ENCODE measurements around the gene ATG14.
"Not testable (repeated sequence)": the region's sequence is repeated elsewhere in the genome, so short reads cannot be mapped to it uniquely, and the experiment has no call there.

ATG14 gene, protein sequence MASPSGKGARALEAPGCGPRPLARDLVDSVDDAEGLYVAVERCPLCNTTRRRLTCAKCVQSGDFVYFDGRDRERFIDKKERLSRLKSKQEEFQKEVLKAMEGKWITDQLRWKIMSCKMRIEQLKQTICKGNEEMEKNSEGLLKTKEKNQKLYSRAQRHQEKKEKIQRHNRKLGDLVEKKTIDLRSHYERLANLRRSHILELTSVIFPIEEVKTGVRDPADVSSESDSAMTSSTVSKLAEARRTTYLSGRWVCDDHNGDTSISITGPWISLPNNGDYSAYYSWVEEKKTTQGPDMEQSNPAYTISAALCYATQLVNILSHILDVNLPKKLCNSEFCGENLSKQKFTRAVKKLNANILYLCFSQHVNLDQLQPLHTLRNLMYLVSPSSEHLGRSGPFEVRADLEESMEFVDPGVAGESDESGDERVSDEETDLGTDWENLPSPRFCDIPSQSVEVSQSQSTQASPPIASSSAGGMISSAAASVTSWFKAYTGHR

DNA sequence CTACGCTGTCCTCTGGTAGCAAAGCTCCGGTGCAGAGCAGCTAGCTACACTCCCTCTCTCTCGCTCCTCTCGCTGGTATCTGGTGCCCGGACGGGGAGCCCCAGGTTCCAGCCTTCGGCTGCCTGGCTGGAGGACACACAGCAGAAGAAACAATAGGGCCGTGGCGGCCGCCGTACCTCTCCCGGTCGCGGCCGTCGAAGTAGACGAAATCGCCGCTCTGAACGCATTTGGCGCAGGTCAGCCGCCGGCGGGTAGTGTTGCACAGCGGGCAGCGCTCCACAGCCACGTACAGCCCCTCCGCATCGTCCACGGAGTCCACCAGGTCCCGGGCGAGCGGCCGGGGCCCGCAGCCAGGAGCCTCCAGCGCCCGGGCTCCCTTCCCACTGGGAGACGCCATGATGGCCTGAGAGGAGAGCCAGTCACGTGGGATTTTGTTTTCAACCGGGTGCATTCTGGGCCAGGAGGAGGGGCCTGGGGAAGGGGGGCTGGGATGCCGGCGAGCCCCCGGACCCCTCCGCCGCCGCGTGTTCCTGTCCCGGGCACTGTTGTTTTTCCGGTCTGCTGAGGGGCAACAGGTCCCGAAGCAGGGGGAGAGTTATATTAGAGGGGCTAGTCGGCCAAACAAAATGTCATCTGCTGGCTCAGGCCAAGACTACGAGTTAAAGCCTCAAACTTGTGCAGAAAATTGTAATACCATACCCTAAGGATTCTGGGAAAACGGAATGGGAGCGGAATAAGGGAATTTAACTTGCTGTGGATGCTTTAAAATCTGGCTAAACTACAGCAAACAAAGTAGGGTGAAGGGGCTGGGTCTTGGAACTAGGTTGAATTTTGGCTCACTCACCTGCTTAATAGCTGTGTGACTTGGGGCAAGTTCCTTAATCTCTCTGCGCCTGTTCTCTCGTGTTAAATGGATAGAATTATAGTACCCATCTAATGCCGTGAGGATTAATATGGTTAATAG lies at the start of gene ATG14:
ATG14 (minus strand) TSS at position 405 of the 964 bp plus-strand sequence; CDS start at position 397, 8 bp downstream.
- FAIRE-seq (no peak), DNase-seq (ENCODE audit: insufficient read length, low spot score) (peak; percentile 65)
- TF ChIP-seq, protein P1, sequence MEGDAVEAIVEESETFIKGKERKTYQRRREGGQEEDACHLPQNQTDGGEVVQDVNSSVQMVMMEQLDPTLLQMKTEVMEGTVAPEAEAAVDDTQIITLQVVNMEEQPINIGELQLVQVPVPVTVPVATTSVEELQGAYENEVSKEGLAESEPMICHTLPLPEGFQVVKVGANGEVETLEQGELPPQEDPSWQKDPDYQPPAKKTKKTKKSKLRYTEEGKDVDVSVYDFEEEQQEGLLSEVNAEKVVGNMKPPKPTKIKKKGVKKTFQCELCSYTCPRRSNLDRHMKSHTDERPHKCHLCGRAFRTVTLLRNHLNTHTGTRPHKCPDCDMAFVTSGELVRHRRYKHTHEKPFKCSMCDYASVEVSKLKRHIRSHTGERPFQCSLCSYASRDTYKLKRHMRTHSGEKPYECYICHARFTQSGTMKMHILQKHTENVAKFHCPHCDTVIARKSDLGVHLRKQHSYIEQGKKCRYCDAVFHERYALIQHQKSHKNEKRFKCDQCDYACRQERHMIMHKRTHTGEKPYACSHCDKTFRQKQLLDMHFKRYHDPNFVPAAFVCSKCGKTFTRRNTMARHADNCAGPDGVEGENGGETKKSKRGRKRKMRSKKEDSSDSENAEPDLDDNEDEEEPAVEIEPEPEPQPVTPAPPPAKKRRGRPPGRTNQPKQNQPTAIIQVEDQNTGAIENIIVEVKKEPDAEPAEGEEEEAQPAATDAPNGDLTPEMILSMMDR (IDR thresholded peaks at IDR 0.05; ENCODE audit: insufficient read depth, missing control alignments) = no peak

- DNase-seq (ENCODE audit: insufficient read length, low spot score) (no peak), FAIRE-seq (no peak)
- TF ChIP-seq, protein P1 (IDR thresholded peaks at IDR 0.05; ENCODE audit: insufficient read depth, missing control alignments) = no peak
These were observed 47.3 kb upstream of the ATG14 start for GRCh38 chr14:55458800-55459515.

GRCh38 chr14:55457496-55457895 lies 45.9 kb upstream of the ATG14 start:
- FAIRE-seq (no peak), DNase-seq (ENCODE audit: insufficient read length, low spot score) (no peak)
- TF ChIP-seq, protein P1 (IDR thresholded peaks at IDR 0.05; ENCODE audit: insufficient read depth, missing control alignments) = no peak

- not testable (repeated sequence) for DNase-seq (ENCODE audit: insufficient read length, low spot score); FAIRE-seq
These were observed 44.8 kb upstream of the ATG14 start for GRCh38 chr14:55456411-55456810.

DNA sequence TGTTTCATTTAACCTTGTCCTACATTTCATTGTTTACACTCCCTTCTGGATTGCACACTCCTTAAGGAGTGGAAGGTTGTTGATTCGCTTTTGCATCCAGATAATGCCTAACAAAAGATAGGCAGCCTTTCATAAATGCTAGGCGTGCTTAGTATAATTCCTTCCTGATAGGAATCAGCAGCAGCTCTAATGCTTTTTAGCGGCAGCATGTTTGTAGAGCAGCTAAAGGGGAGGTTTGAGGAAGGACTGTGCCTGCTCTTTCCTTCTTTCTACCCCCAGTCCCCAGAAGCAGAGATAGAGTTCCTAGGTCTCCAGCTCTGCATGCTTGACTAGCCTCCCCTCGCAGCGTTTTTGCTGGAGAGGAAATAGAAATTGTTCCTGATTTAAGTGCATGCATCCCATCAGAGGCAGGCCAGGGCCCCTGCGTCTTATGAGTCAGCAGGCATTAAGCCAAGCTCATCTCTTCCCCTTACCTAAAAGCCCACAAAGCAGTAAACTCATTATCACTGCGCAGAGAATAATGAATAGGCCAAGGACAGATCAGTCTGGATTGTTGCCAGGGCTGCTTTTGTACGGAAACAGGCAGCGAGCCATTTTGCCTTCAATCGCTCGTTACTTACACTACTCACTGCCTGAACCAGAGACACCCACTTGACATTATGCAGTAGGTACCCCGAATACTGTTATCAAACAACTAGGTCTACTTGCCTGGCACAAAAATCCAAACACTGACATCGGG lies 42.8 kb upstream of the ATG14 start:
- DNase-seq (ENCODE audit: insufficient read length, low spot score) (peak; percentile 39), FAIRE-seq (peak; percentile 35)
- TF ChIP-seq, protein P1 (IDR thresholded peaks at IDR 0.05; ENCODE audit: insufficient read depth, missing control alignments) = no peak

- DNase-seq (ENCODE audit: insufficient read length, low spot score) (no peak), FAIRE-seq (no peak)
- TF ChIP-seq, protein P1 (IDR thresholded peaks at IDR 0.05; ENCODE audit: insufficient read depth, missing control alignments) = no peak
These were observed 40.3 kb upstream of the ATG14 start for GRCh38 chr14:55451950-55452349.
